SK-N-SH (cell line): ENCODE measurements around the gene DLK2. TPM values are rescaled to one million over a fixed set of nuclear protein-coding genes. Genes with fewer than 3 reads are reported as not detected.

Source experiments
- CTCF ChIA-PET: fragments of 300-600, 350-600 bp; formaldehyde crosslinking; extraction: SDS; loops from one replicate; lab custom pipeline; 2021; lab: Yijun Ruan, JAX
- POLR2A ChIA-PET: fragments of 350-600 bp; sonication (Branson Sonifier 250); formaldehyde crosslinking; extraction: SDS; loops from one replicate; lab custom pipeline; 2020; ENCODE audit warnings: antibody characterized with exemption, inconsistent platforms; lab: Yijun Ruan, JAX
- DNase-seq: peaks from one replicate; pipeline ENCODE4 v3.0.0; 2012
- H2AFZ ChIP-seq: fragments of 200-600 bp; sonication (generic); 2 replicates; pipeline ENCODE4 v1.8.1; 2016; ENCODE audit warnings: antibody characterized with exemption, mild to moderate bottlenecking, low read depth
- H3F3A ChIP-seq: fragments of 200-600 bp; sonication (generic); replicated peaks from 2 replicates; pipeline ENCODE3; 2016; ENCODE audit warnings: antibody characterized with exemption, mild to moderate bottlenecking; ENCODE audit not compliant: insufficient read depth
- H3K27ac ChIP-seq, 2 experiments: fragments of 200-500 bp in 1 of 2; fragments of 200-600 bp in 1 of 2; sonication (Bioruptor generic) in 1 of 2; sonication (generic), shearing (Covaris generic) in 1 of 2; 2 replicates each; pipeline versions ENCODE4 v1.5.1 to v1.6.1; 2014 to 2016; ENCODE audit warnings: low read depth in 2 of 2, inconsistent platforms in 1 of 2, low read length in 1 of 2, mild to moderate bottlenecking in 1 of 2, mixed read lengths in 1 of 2
- H3K27me3 ChIP-seq: fragments of 200-600 bp; sonication (generic), shearing (Covaris generic); 2 replicates; pipeline ENCODE4 v1.6.1; 2016; ENCODE audit warnings: mixed run types; ENCODE audit not compliant: insufficient read depth
- H3K36me3 ChIP-seq, 2 experiments: fragments of 200-500 bp in 1 of 2; fragments of 200-600 bp in 1 of 2; sonication (Bioruptor generic) in 1 of 2; sonication (generic) in 1 of 2; replicated peaks in 1 of 2; 2 replicates each; pipeline versions ENCODE3 to v1.5.1; 2014 to 2016; ENCODE audit warnings: low read length in 1 of 2, mild to moderate bottlenecking in 1 of 2; ENCODE audit not compliant: insufficient read depth in 2 of 2, control insufficient read depth in 1 of 2
- H3K4me1 ChIP-seq, 2 experiments: fragments of 200-500 bp in 1 of 2; fragments of 200-600 bp in 1 of 2; sonication (Bioruptor generic) in 1 of 2; sonication (generic), shearing (Covaris generic) in 1 of 2; 2 replicates each; pipeline versions ENCODE4 v1.5.1 to v1.6.1; 2014 to 2016; ENCODE audit warnings: low read depth in 1 of 2, low read length in 1 of 2, mixed run types in 1 of 2; ENCODE audit not compliant: insufficient read depth in 2 of 2, control insufficient read depth in 1 of 2
- H3K4me2 ChIP-seq: fragments of 200-600 bp; sonication (generic), shearing (Covaris generic); 2 replicates; pipeline ENCODE4 v1.6.1; 2017; ENCODE audit warnings: mixed run types
- H3K4me3 ChIP-seq, 2 experiments: fragments of 200-500 bp in 1 of 2; fragments of 200-600 bp in 1 of 2; sonication (Bioruptor generic) in 1 of 2; sonication (generic), shearing (Covaris generic) in 1 of 2; 2 replicates each; pipeline versions ENCODE4 v1.5.1 to v1.8.1; 2014 to 2016; ENCODE audit warnings: low read depth in 2 of 2, inconsistent platforms in 1 of 2, low read length in 1 of 2, mild to moderate bottlenecking in 1 of 2, mixed read lengths in 1 of 2, moderate library complexity in 1 of 2
- H3K79me2 ChIP-seq: fragments of 200-600 bp; sonication (generic); 2 replicates; pipeline ENCODE4 v1.8.1; 2017; ENCODE audit warnings: mild to moderate bottlenecking; ENCODE audit not compliant: insufficient read depth
- H3K9ac ChIP-seq: fragments of 200-600 bp; sonication (generic); 2 replicates; pipeline ENCODE4 v1.6.1; 2017; ENCODE audit warnings: mixed run types
- H3K9me2 ChIP-seq: fragments of 200-600 bp; sonication (generic); 2 replicates; pipeline ENCODE4 v1.6.1; 2017; ENCODE audit warnings: mixed run types
- H3K9me3 ChIP-seq: fragments of 200-600 bp; sonication (generic); 2 replicates; pipeline ENCODE4 v1.6.1; 2017; ENCODE audit warnings: mixed run types, mild to moderate bottlenecking, moderate library complexity
- H4K20me1 ChIP-seq: fragments of 200-600 bp; sonication (generic); 2 replicates; pipeline ENCODE4 v1.6.1; 2017; ENCODE audit warnings: mild to moderate bottlenecking, mixed run types; ENCODE audit not compliant: insufficient read depth
- FOXM1 ChIP-seq: IDR thresholded peaks from 2 replicates; pipeline ENCODE4 v1.4.0; 2012; ENCODE audit warnings: low read depth, mild to moderate bottlenecking
- GATA2 ChIP-seq: sonication (generic); formaldehyde crosslinking; IDR thresholded peaks from 2 replicates; pipeline ENCODE4 v1.5.0; 2020; ENCODE audit warnings: mild to moderate bottlenecking, missing genetic modification reagents
- MEF2A ChIP-seq: IDR thresholded peaks from 2 replicates; pipeline ENCODE4 v1.4.0; 2012; ENCODE audit warnings: low read depth, borderline replicate concordance
- NFIC ChIP-seq: IDR thresholded peaks from 2 replicates; pipeline ENCODE4 v1.4.0; 2012; ENCODE audit warnings: borderline replicate concordance
- RXRA ChIP-seq: IDR thresholded peaks from 2 replicates; pipeline ENCODE4 v1.4.0; 2012; ENCODE audit warnings: low read depth, mild to moderate bottlenecking, borderline replicate concordance
- TEAD4 ChIP-seq: IDR thresholded peaks from 2 replicates; pipeline ENCODE4 v1.4.0; 2012; ENCODE audit warnings: mild to moderate bottlenecking, borderline replicate concordance; ENCODE audit not compliant: insufficient read depth
- USF1 ChIP-seq: IDR thresholded peaks from 2 replicates; pipeline ENCODE4 v1.4.0; 2012; ENCODE audit warnings: low read depth, borderline replicate concordance
- WGBS: methylation state at CpG from one replicate; pipeline ENCODE4 v1.1.6; 2017; ENCODE audit warnings: low lambda C conversion rate; 5-methylcytosine and 5-hydroxymethylcytosine counted together
- polyA plus RNA-seq, 3 experiments: library from polyadenylated mRNA; depleted of rRNA; stranded (reverse); fragments of >200 nt; gene quantifications; 2 replicates each; pipeline ENCODE4 v1.2.3, GENCODE V29; 2012
- TF ChIP-seq, protein P1 (sequence below): fragments of 150-350 bp; IDR thresholded peaks from 2 replicates; pipeline ENCODE4 v1.6.1; 2017; ENCODE audit warnings: antibody characterized with exemption, low read length, low read depth, borderline replicate concordance
- TF ChIP-seq, protein P2 (sequence below): fragments of 200-600 bp; sonication (generic); IDR thresholded peaks from 2 replicates; pipeline ENCODE4 v1.6.1; 2017; ENCODE audit warnings: antibody characterized with exemption, mild to moderate bottlenecking, moderate library complexity
- TF ChIP-seq, protein P3 (sequence below): IDR thresholded peaks from 2 replicates; pipeline ENCODE4; 2012

Gene DLK2
- polyA plus RNA-seq, 1 of the 3 experiments (the other 2 are of a cell fraction) = 3.9 TPM

DNA sequence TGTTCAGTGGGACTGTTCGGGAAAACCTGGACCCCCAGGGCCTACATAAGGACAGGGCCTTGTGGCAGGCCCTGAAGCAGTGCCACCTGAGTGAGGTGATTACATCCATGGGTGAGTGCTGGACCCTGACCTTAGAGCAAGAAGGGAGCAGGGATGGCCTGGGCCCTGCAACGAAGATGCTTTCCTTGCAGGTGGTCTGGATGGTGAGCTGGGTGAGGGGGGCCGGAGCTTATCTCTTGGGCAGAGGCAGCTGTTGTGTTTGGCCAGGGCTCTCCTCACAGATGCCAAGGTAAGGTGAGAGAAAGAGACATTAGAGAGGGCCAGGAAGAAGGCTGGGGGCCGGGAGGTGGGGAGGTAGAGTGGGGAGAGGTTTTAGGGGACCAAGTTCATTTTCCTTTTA lies 6.4 kb downstream of the DLK2 start:
- no peaks in the 10 kb centered on the region for H3K9me2 ChIP-seq
- H3K79me2 ChIP-seq = no peaks in the 10 kb centered on the region
- TF ChIP-seq TEAD4 (no peak), USF1 (no peak), NFIC (no peak), MEF2A (no peak), FOXM1 (no peak), GATA2 (CRISPR knock-in tag) (no peak)
- TF ChIP-seq, all 33 proteins: peak for 0
- DNase-seq = no peak
- H3K27me3 ChIP-seq = no peaks in the 10 kb centered on the region
- peaks cover 5% of the 10 kb centered on the region for H3F3A ChIP-seq
- H3K4me2 ChIP-seq = no peak overlapping the region
- H2AFZ ChIP-seq = no peak overlapping the region
- 94% methylated on average over 4 of the region's 4 CpGs for WGBS
- H3K27ac ChIP-seq = no peak overlapping the region
- H3K4me1 ChIP-seq = no peaks in the 10 kb centered on the region
- H3K36me3 ChIP-seq = peaks cover 3 to 42% of the 10 kb centered on the region in 2 experiments
- ChIA-PET POLR2A (interaction anchor here (0.6 to 1.5 kb wide), 2 partner anchors 29 to 51 kb away, joined by 3 to 4 read pairs; partner anchors contain the start of gene TJAP1), CTCF (interaction anchor here (0.9 to 6.1 kb wide), 7 partner anchors 43 to 63 kb away, joined by 3 to 35 read pairs (median 3); no protein-coding TSS in a partner anchor)
- no peak overlapping the region for H3K4me3 ChIP-seq
- no peaks in the 10 kb centered on the region for H4K20me1 ChIP-seq
- H3K9ac ChIP-seq = no peak overlapping the region
- no peaks in the 10 kb centered on the region for H3K9me3 ChIP-seq

DNA sequence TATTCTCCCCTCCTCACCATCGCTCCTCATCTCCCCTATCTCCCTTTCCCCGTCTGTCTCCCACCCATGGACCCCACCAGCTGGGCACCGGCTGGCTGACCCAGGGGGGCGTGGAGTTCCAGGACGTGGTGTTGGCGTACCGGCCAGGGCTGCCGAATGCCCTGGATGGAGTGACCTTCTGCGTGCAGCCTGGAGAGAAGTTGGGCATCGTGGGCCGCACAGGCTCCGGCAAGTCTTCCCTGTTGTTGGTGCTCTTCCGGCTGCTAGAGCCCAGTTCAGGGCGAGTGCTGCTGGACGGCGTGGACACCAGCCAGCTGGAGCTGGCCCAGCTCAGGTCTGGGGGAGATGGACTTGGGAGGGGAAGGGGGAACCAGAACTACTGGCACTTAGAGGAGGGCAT lies 7.7 kb downstream of the DLK2 start:
- Histone ChIP-seq H3K27me3 (no peaks in the 10 kb centered on the region), H3F3A (no peaks in the 10 kb centered on the region), H3K4me3 (no peak overlapping the region), H2AFZ (no peak overlapping the region), H4K20me1 (no peaks in the 10 kb centered on the region), H3K36me3 (peaks cover 3 to 54% of the 10 kb centered on the region in 2 experiments), H3K4me2 (no peak overlapping the region), H3K27ac (no peak overlapping the region), H3K9me3 (no peaks in the 10 kb centered on the region), H3K79me2 (no peaks in the 10 kb centered on the region), H3K9me2 (no peaks in the 10 kb centered on the region), H3K9ac (no peak overlapping the region), H3K4me1 (no peaks in the 10 kb centered on the region)
- no peak for DNase-seq
- 95% methylated on average over 16 of the region's 16 CpGs for WGBS
- CTCF ChIA-PET = interaction anchor here (0.6 to 6.1 kb wide), 6 partner anchors 12 to 61 kb away, joined by 3 to 35 read pairs (median 3); no protein-coding TSS in a partner anchor
- TF ChIP-seq, protein P1, sequence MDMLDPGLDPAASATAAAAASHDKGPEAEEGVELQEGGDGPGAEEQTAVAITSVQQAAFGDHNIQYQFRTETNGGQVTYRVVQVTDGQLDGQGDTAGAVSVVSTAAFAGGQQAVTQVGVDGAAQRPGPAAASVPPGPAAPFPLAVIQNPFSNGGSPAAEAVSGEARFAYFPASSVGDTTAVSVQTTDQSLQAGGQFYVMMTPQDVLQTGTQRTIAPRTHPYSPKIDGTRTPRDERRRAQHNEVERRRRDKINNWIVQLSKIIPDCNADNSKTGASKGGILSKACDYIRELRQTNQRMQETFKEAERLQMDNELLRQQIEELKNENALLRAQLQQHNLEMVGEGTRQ = no peak
- TF ChIP-seq, protein P2, sequence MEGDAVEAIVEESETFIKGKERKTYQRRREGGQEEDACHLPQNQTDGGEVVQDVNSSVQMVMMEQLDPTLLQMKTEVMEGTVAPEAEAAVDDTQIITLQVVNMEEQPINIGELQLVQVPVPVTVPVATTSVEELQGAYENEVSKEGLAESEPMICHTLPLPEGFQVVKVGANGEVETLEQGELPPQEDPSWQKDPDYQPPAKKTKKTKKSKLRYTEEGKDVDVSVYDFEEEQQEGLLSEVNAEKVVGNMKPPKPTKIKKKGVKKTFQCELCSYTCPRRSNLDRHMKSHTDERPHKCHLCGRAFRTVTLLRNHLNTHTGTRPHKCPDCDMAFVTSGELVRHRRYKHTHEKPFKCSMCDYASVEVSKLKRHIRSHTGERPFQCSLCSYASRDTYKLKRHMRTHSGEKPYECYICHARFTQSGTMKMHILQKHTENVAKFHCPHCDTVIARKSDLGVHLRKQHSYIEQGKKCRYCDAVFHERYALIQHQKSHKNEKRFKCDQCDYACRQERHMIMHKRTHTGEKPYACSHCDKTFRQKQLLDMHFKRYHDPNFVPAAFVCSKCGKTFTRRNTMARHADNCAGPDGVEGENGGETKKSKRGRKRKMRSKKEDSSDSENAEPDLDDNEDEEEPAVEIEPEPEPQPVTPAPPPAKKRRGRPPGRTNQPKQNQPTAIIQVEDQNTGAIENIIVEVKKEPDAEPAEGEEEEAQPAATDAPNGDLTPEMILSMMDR = no peak
- no peak for TF ChIP-seq RXRA
- TF ChIP-seq, protein P3, sequence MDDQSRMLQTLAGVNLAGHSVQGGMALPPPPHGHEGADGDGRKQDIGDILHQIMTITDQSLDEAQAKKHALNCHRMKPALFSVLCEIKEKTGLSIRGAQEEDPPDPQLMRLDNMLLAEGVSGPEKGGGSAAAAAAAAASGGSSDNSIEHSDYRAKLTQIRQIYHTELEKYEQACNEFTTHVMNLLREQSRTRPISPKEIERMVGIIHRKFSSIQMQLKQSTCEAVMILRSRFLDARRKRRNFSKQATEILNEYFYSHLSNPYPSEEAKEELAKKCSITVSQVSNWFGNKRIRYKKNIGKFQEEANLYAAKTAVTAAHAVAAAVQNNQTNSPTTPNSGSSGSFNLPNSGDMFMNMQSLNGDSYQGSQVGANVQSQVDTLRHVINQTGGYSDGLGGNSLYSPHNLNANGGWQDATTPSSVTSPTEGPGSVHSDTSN = no peak
- TF ChIP-seq USF1 = no peak
- no peak for TF ChIP-seq NFIC
- POLR2A ChIA-PET = interaction anchor here (0.6 to 1.5 kb wide), 3 partner anchors 30 to 1591 kb away, joined by 3 to 4 read pairs (median 3); partner anchors contain the start of genes POLR1C, TJAP1 and YIPF3
